Esophagus muscularis mucosa (tissue), 4 donors: ENCODE measurements around the gene RDH14. TPM values are rescaled to one million over a fixed set of nuclear protein-coding genes. Genes with fewer than 3 reads are reported as not detected.

Experiments
- DNase-seq: peaks from one replicate; pipeline ENCODE4 v3.0.0-alpha.2; 2017; ENCODE audit errors: extremely low spot score
- H3K27ac ChIP-seq, 4 donors: fragments of 200-600 bp; sonication (generic); replicated peaks in 1 of 4; 1 replicate in 3 of 4; 2 replicates in 1 of 4; pipeline ENCODE4 v1.5.1; 2016 to 2019; ENCODE audit warnings: mild to moderate bottlenecking in 1 of 4
- H3K27me3 ChIP-seq, 4 donors: fragments of 200-600 bp; sonication (generic); one replicate each; pipeline versions ENCODE4 v1.5.1 to v1.6.0; 2016 to 2019
- H3K36me3 ChIP-seq, 4 donors: fragments of 200-600 bp; sonication (generic); one replicate each; pipeline ENCODE4 v1.5.1; 2016 to 2019
- H3K4me1 ChIP-seq, 4 donors: fragments of 200-600 bp; sonication (generic); one replicate each; pipeline ENCODE4 v1.5.1; 2016 to 2019
- H3K4me3 ChIP-seq, 4 donors: fragments of 200-600 bp; sonication (generic); 1 replicate in 2 of 4; 2 replicates in 2 of 4; pipeline ENCODE4 v1.5.1; 2016 to 2019; ENCODE audit warnings: mild to moderate bottlenecking in 4 of 4, moderate library complexity in 1 of 4
- H3K9me3 ChIP-seq, 4 donors: fragments of 200-600 bp; sonication (generic); 1 replicate in 3 of 4; 2 replicates in 1 of 4; pipeline ENCODE4 v1.5.1; 2016 to 2019
- EP300 ChIP-seq: sonication (generic); formaldehyde crosslinking; IDR thresholded peaks from one replicate; pipeline ENCODE4 v1.6.1; 2017; ENCODE audit warnings: antibody characterized with exemption
- POLR2A ChIP-seq: fragments of 450-650 bp; IDR thresholded peaks from one replicate; pipeline ENCODE4 v1.6.1; 2017; ENCODE audit warnings: antibody characterized with exemption, moderate library complexity, mild to moderate bottlenecking, low read depth
- POLR2AphosphoS5 ChIP-seq, 2 donors: sonication (generic); formaldehyde crosslinking; IDR thresholded peaks; one replicate each; pipeline ENCODE4 v1.6.1; 2017; ENCODE audit warnings: antibody characterized with exemption in 2 of 2
- WGBS: methylation state at CpG from one replicate; pipeline ENCODE4 v1.1.5; 2018; 5-methylcytosine and 5-hydroxymethylcytosine counted together
- intact Hi-C: fragments of 100-400 bp; cut with DNase I; formaldehyde crosslinking; loops from one replicate; pipeline ENCODE4 v1.15.1; 2023
- total RNA-seq, 4 donors: library from RNA; depleted of rRNA; stranded (reverse); fragments of >200 nt; gene quantifications; one replicate each; pipeline versions ENCODE4 v1.1.0 to v1.2.1, GENCODE V29; 2016
- TF ChIP-seq, protein P1 (sequence below), 3 experiments: fragments of 200-600 bp in 2 of 3; fragments of 450-650 bp in 1 of 3; sonication (generic) in 2 of 3; IDR thresholded peaks; one replicate each; pipeline ENCODE4 v1.5.1; 2017 to 2019; ENCODE audit warnings: antibody characterized with exemption in 3 of 3, mild to moderate bottlenecking in 2 of 3, moderate library complexity in 1 of 3

The RDH14 gene
- total RNA-seq, 4 donors from 2014 or later = 56.9 to 72.2 (median 65.1) TPM

DNA sequence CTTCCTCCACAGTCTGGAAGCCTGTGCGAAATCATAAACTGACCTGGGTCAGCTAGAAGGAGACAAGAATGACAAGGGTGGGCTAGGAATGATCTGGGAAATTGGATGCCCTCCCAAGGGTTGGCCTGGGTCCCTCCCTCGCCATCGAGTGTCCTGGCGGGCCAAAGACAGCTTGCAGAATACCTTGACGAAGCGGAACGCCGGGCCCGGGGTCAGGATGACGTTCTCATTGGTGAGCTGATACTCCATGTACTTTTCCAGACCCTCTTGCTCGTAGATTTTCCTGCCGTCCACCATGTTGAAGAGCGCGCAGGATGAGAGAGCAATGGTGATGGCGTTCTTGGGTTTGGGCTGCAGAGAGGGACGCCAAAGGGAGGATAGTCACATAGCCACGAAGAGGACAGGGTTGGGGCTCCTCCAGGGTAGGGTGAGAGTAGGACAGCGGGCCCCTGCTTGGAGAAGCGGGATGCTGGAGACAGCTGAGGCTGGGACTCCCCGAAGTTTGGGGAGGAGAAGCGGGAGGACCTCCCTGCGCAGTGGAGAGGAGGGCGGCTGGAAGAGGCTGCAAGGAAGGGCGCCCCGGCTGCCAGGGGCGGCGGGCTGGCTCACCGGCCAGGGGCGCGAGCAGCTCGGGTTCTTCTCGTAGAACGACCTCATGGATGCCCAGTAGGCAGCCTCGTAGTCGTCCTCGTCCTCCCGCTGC is 23.6 kb upstream of the RDH14 start:
- Histone ChIP-seq H3K36me3 (no peaks in the 10 kb centered on the region), H3K4me3 (no peak overlapping the region), H3K9me3 (no peaks in the 10 kb centered on the region), H3K27ac (no peak overlapping the region), H3K4me1 (no peaks in the 10 kb centered on the region), H3K27me3 (no peaks in the 10 kb centered on the region)
- 96% methylated on average over 37 of the region's 37 CpGs for WGBS
- intact Hi-C loops = no loop called here
- TF ChIP-seq POLR2A (no peak), EP300 (no peak), POLR2AphosphoS5 (IDR thresholded peaks at IDR 0.05) (no peak)
- TF ChIP-seq, protein P1, sequence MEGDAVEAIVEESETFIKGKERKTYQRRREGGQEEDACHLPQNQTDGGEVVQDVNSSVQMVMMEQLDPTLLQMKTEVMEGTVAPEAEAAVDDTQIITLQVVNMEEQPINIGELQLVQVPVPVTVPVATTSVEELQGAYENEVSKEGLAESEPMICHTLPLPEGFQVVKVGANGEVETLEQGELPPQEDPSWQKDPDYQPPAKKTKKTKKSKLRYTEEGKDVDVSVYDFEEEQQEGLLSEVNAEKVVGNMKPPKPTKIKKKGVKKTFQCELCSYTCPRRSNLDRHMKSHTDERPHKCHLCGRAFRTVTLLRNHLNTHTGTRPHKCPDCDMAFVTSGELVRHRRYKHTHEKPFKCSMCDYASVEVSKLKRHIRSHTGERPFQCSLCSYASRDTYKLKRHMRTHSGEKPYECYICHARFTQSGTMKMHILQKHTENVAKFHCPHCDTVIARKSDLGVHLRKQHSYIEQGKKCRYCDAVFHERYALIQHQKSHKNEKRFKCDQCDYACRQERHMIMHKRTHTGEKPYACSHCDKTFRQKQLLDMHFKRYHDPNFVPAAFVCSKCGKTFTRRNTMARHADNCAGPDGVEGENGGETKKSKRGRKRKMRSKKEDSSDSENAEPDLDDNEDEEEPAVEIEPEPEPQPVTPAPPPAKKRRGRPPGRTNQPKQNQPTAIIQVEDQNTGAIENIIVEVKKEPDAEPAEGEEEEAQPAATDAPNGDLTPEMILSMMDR (IDR thresholded peaks at IDR 0.05) = no peak
- no peak for DNase-seq

DNA sequence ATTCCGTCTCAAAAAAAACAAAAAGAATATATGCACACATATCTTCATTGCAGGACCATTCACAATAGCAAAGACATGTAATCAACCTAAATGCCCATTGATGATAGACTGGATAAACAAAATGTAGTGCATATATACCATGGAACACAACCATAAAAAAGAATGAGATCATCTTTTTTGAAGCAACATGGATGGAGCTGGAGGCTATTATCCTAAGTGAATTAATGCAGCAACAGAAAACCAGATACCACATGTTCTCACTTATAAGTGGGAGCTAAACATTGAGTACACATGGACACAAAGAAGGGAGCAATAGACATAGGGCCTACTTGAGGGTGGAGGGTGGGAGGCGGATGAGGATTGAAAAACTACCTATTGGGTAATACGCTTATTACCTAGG is 20.2 kb upstream of the RDH14 start:
- DNase-seq = no peak
- intact Hi-C loops = no loop called here
- Histone ChIP-seq H3K27me3 (no peaks in the 10 kb centered on the region), H3K27ac (no peak overlapping the region), H3K4me3 (no peak overlapping the region), H3K4me1 (no peaks in the 10 kb centered on the region), H3K36me3 (no peaks in the 10 kb centered on the region), H3K9me3 (no peaks in the 10 kb centered on the region)
- WGBS = 96% methylated on average over 3 of the region's 3 CpGs
- no peak for TF ChIP-seq POLR2A
- TF ChIP-seq, protein P1 (IDR thresholded peaks at IDR 0.05) = no peak
- no peak for TF ChIP-seq POLR2AphosphoS5 (IDR thresholded peaks at IDR 0.05)
- no peak for TF ChIP-seq EP300

DNA sequence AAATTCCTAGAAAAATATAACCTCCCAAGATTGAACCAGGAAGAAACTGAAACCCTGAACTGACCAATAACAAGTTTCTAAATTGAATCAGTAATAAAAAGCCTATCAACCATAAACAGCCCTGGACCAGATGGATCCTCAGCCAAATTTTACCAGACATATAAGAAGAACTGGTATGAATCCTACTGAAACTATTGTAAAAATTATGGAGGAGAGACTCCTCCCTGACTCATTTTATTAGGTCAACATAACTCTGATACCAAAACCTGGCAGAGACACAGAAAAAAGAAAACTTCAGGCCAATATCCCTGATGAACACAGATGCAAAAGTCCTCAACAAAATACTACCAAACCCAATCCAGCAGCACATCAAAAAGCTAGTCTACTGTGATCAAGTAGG is 17.6 kb upstream of the RDH14 start:
- Histone ChIP-seq H3K36me3 (no peaks in the 10 kb centered on the region), H3K4me3 (no peak overlapping the region), H3K27me3 (no peaks in the 10 kb centered on the region), H3K27ac (no peak overlapping the region), H3K4me1 (no peaks in the 10 kb centered on the region), H3K9me3 (no peaks in the 10 kb centered on the region)
- no peak for DNase-seq
- intact Hi-C loops = no loop called here
- TF ChIP-seq POLR2A (no peak), POLR2AphosphoS5 (IDR thresholded peaks at IDR 0.05) (no peak), EP300 (no peak)
- TF ChIP-seq, protein P1 (IDR thresholded peaks at IDR 0.05) = no peak

DNA sequence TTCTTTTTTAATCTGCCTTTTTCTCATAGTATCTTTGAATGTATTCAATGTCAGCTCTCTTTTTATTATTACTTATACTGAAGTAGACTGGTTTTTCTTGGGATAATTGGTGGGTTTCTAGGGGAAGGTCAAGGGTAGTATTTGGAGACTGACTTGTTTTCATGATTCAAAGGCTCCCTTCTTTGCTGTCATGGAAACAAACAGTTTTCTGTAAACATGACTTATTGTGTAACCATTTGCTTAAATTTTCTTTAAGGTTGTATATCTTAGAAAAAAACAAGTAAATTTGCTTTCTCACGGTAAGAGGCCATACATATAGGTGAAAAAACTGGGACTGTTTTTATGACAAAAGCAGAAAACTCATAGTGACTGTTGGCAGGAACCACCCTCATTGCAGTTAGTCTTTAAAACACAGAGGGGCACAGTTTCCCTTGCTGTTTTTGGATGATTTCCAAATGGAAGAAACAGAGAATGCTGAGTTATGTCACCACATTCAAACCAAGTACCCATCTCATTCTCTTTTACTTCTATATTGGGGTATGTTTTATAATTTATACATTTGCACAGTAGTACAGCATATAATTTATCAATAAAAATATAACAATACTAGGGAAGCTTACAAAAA is 5.8 kb upstream of the RDH14 start:
- H3K4me3 ChIP-seq = no peak overlapping the region
- intact Hi-C loops = no loop called here
- peaks cover 1 to 4% (median 3%) of the 10 kb centered on the region in 4 donors for H3K4me1 ChIP-seq
- TF ChIP-seq EP300 = no peak
- no peak for TF ChIP-seq POLR2AphosphoS5 (IDR thresholded peaks at IDR 0.05)
- TF ChIP-seq POLR2A = no peak
- TF ChIP-seq, protein P1 (IDR thresholded peaks at IDR 0.05) = no peak
- 71% methylated on average over 1 of the region's 1 CpG for WGBS
- H3K27me3 ChIP-seq = no peaks in the 10 kb centered on the region
- H3K9me3 ChIP-seq = peaks cover 0 to 5% (median 0%) of the 10 kb centered on the region in 4 donors
- no peak for DNase-seq
- peaks cover 0 to 7% (median 4%) of the 10 kb centered on the region in 4 donors for H3K36me3 ChIP-seq
- no peak overlapping the region for H3K27ac ChIP-seq
